ENCODE data around the gene ANKRD60.

The ANKRD60 gene

DNA sequence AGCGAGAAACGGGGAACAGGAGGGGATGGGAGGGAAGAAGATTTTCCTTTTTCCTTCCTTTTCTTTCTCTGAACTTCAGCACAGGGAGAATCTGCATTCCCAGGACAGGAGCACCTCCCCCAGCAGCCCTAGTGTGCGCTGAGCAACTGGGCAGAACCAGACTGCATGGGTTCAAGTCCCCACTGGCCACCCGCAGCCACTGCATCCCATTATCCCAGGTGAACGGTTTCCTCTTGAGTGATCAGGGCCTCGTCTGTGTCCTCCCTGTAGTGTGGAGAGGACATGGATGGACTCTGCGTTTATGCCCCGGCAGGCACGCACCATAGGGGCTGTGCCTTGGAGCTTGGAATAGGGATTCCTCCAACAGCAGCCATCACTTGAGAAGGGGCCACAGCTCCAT lies 53.0 kb downstream of the ANKRD60 start:
- peak overlapping the region; percentile 81 to 89 for H3K27ac ChIP-seq
- intact Hi-C loops (cut with DNase I; ENCODE audit: low total_unique reads), result loop anchor here (5.0 kb wide), 2 partner anchors 88 to 458 kb away; no protein-coding TSS in a partner anchor
- TF ChIP-seq, protein P1, sequence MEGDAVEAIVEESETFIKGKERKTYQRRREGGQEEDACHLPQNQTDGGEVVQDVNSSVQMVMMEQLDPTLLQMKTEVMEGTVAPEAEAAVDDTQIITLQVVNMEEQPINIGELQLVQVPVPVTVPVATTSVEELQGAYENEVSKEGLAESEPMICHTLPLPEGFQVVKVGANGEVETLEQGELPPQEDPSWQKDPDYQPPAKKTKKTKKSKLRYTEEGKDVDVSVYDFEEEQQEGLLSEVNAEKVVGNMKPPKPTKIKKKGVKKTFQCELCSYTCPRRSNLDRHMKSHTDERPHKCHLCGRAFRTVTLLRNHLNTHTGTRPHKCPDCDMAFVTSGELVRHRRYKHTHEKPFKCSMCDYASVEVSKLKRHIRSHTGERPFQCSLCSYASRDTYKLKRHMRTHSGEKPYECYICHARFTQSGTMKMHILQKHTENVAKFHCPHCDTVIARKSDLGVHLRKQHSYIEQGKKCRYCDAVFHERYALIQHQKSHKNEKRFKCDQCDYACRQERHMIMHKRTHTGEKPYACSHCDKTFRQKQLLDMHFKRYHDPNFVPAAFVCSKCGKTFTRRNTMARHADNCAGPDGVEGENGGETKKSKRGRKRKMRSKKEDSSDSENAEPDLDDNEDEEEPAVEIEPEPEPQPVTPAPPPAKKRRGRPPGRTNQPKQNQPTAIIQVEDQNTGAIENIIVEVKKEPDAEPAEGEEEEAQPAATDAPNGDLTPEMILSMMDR (IDR thresholded peaks at IDR 0.05), result peak in 1 of 2 experiments; percentile 18
- H3K27me3 ChIP-seq, result no peaks in the 10 kb centered on the region
- H3K36me3 ChIP-seq, result no peaks in the 10 kb centered on the region
- H3K4me3 ChIP-seq, result peak overlapping the region; percentile 35 to 54
- DNase-seq, result no peak
- peaks cover 0 to 65% (median 32%) of the 10 kb centered on the region in 4 donors for H3K4me1 ChIP-seq
- H3K9me3 ChIP-seq, result no peaks in the 10 kb centered on the region

DNA sequence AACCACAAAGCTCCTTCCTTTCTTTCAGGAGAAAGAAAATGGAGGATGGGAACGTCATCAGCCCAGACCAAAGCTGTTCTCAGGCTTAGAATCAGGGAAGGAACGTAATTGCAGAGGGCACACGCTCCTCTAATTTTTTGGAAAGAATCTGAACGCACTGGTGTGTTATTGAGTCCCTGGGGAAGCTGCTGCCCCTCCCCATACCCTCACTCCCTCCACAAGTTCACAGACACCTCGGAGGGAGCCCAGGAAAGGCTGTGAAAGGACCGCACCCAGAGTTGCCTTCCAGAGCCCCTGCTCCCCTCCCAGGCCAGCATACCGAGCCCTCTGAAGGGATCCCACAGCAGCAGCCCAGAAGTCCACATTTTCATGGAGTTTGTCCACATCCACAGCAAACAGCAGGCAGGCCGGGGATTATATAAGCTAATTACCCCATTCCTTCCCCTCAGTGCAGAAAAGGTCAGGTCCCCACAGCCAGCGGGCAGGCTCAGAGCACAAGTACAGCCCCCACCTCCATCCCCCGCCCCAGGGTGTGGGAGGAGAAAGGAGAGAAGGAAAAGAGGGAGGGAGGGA lies 53.7 kb downstream of the ANKRD60 start:
- intact Hi-C loops (cut with DNase I; ENCODE audit: low total_unique reads), result loop anchor here (5.0 kb wide), 2 partner anchors 87 to 457 kb away; no protein-coding TSS in a partner anchor
- H3K27me3 ChIP-seq, result no peaks in the 10 kb centered on the region
- peaks cover 0 to 62% (median 29%) of the 10 kb centered on the region in 4 donors for H3K4me1 ChIP-seq
- TF ChIP-seq, protein P1 (IDR thresholded peaks at IDR 0.05), result no peak
- peak overlapping the region; percentile 81 to 89 for H3K27ac ChIP-seq
- H3K9me3 ChIP-seq, result no peaks in the 10 kb centered on the region
- DNase-seq, result peak; percentile 79 to 86
- H3K36me3 ChIP-seq, result no peaks in the 10 kb centered on the region
- peak overlapping the region; percentile 35 to 54 for H3K4me3 ChIP-seq

DNA sequence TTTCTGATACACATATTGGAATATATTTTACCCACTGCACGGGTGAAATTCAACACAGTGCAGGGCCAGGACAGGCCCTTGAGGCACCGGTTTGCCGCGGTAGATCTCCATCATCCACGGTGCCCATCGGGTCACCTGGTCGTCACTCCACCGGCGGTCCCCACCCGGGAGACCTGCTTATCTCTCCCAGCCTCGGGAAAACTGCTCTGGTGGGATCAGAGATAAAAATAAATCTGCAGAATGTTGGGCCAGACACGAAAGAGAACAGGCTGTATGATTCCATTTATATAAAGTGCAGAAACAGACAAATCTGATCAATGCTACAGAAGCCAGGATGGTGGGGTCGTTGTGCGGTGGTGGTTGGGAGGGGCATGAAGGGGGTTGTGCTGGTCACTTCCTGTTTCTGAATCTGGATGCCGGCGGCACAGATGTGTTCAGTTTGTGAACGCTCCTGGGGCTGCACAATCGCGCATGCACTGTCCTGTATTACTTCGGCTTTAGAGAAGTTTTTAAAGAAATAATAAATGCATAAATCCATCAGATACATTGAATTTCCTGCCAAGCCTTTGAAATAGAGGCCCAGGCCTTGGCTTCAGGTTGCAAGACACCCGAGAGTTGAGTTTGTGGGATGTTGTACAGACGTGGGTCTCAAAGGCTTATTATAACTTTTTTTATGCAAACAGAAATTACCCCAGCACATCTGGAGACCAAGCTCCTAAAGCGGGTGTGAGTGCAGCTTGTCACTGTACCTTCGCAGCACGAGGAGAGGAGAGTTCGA lies 54.3 kb downstream of the ANKRD60 start:
- H3K4me3 ChIP-seq, result peak overlapping the region; percentile 35 to 54
- H3K4me1 ChIP-seq, result peaks cover 0 to 55% (median 23%) of the 10 kb centered on the region in 4 donors
- peak in 1 of 2 donors; percentile 25 for DNase-seq
- TF ChIP-seq, protein P1 (IDR thresholded peaks at IDR 0.05), result no peak
- no peaks in the 10 kb centered on the region for H3K9me3 ChIP-seq
- no peaks in the 10 kb centered on the region for H3K36me3 ChIP-seq
- peak overlapping the region; percentile 81 to 89 for H3K27ac ChIP-seq
- no peaks in the 10 kb centered on the region for H3K27me3 ChIP-seq
- intact Hi-C loops (cut with DNase I; ENCODE audit: low total_unique reads), result no loop called here

DNA sequence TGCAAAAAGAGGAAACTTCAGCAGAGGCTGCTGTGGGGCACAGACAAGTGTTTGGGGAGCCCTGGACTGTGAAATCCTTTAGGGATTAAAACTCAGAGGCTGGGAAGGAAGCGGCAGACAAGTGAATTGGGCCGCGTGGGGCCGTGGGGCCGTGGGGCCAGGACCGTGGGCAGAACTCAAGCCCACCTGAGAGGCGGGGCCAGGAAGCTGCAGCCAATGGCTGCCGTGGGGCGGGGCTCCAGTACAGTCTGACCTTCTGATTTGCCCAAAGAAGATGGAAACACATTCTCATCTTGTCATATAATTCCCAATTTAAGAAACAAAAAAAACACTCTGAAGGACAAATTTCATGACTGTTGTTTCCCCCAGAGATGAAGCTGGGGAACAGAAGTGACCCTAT lies 55.4 kb downstream of the ANKRD60 start:
- intact Hi-C loops (cut with DNase I; ENCODE audit: low total_unique reads), result no loop called here
- H3K27me3 ChIP-seq, result no peaks in the 10 kb centered on the region
- DNase-seq, result no peak
- H3K4me1 ChIP-seq, result peaks cover 0 to 45% (median 19%) of the 10 kb centered on the region in 4 donors
- H3K27ac ChIP-seq, result peak overlapping the region; percentile 81 to 89
- no peaks in the 10 kb centered on the region for H3K36me3 ChIP-seq
- H3K4me3 ChIP-seq, result no peak overlapping the region
- no peaks in the 10 kb centered on the region for H3K9me3 ChIP-seq
- TF ChIP-seq, protein P1 (IDR thresholded peaks at IDR 0.05), result no peak

DNA sequence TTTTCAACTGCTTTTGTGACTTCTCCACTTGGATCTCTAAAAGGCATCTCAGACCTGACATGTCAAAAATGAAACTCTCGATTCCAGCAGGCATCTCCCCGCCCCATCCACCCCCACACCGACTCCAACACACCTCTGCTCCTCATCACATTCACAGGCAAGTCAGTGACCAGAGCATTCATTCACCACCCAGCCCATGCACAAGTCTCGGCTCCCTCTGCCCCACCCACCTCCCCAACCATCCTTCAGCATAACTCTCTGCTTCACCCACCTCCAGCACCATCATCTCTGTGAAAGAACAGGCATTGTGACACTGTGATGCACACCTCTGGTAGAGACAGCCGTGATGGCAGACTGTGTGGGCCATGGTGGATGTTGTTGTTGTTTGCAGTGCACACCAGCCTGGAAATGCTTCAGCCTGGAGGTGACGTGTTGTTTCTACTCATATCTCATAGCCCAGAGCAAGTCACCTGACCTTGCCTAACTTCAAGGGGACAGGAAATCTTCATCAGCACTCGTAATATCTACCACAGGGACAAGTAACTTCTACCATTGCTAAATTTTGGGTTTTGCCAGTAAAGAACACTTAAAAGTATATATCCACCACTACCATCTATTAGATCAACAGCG lies 56.5 kb downstream of the ANKRD60 start:
- no peak overlapping the region for H3K4me3 ChIP-seq
- H3K4me1 ChIP-seq, result peaks cover 0 to 37% (median 18%) of the 10 kb centered on the region in 4 donors
- TF ChIP-seq, protein P1 (IDR thresholded peaks at IDR 0.05), result no peak
- H3K9me3 ChIP-seq, result no peaks in the 10 kb centered on the region
- intact Hi-C loops (cut with DNase I; ENCODE audit: low total_unique reads), result no loop called here
- no peaks in the 10 kb centered on the region for H3K27me3 ChIP-seq
- H3K36me3 ChIP-seq, result no peaks in the 10 kb centered on the region
- no peak overlapping the region for H3K27ac ChIP-seq
- DNase-seq, result no peak

Measured in tibial artery (tissue), 4 donors.